HCT116 (cell line): ENCODE data around the gene NPIPB8.
"Not testable (repeated sequence)": the region's sequence is repeated elsewhere in the genome, so short reads cannot be mapped to it uniquely, and the experiment has no call there.

Experiments used
- CTCF ChIP-seq, 3 experiments: fragments of 200-600 bp in 1 of 3; sonication (generic) in 1 of 3; IDR thresholded peaks in 2 of 3; conservative IDR thresholded peaks in 1 of 3; 2 replicates each; pipeline ENCODE4 v1.5.1; 2012 to 2017; ENCODE audit warnings: low read depth in 2 of 3, low read length in 2 of 3, antibody characterized with exemption in 1 of 3, borderline replicate concordance in 1 of 3, control low read depth in 1 of 3, mild to moderate bottlenecking in 1 of 3, mixed read lengths in 1 of 3, mixed run types in 1 of 3, moderate library complexity in 1 of 3; ENCODE audit not compliant: insufficient read depth in 1 of 3
- EGR1 ChIP-seq: IDR thresholded peaks from 2 replicates; pipeline ENCODE4 v1.6.1; 2012; ENCODE audit warnings: low read depth
- FOSL1 ChIP-seq: IDR thresholded peaks from 2 replicates; pipeline ENCODE4 v1.6.1; 2012; ENCODE audit warnings: low read depth
- POLR2A ChIP-seq: IDR thresholded peaks from 2 replicates; pipeline ENCODE4 v1.7.0; 2011; ENCODE audit warnings: borderline replicate concordance; ENCODE audit not compliant: insufficient read depth, insufficient read length; ENCODE audit errors: extremely low read depth
- SRF ChIP-seq: IDR thresholded peaks from 2 replicates; pipeline ENCODE4 v1.6.1; 2012; ENCODE audit warnings: low read depth

- not testable (repeated sequence) for TF ChIP-seq POLR2A; CTCF (IDR thresholded peaks at IDR 0.05 in 2 of 3, conservative IDR thresholded peaks at IDR 0.05 in 1 of 3; ENCODE audit: borderline replicate concordance in 1 of 3, insufficient read depth in 1 of 3, low read depth in 2 of 3, low read length in 2 of 3); FOSL1; SRF; EGR1
These were observed 38.2 kb upstream of the NPIPB8 start for GRCh38 chr16:28599377-28600285.
